Left lung (tissue), 10 donors: Measurements from ENCODE around the gene MYH7B. TPM values are rescaled to one million over a fixed set of nuclear protein-coding genes. Genes with fewer than 3 reads are reported as not detected.

Source experiments
- ATAC-seq: fragments of 200-7000 bp; cut with Tn5 transposase; one replicate; pipeline ENCODE4 v1.9.1; 2020; ENCODE audit warnings: moderate library complexity
- DNase-seq, 4 donors: peaks; one replicate each; pipeline ENCODE4 v3.0.0-alpha.2; 2013 to 2020
- H3K27ac ChIP-seq, 2 donors: fragments of 200-600 bp; sonication (generic) in 1 of 2; one replicate each; pipeline versions ENCODE4 v1.5.0 to v1.8.0; 2020 to 2021
- H3K27me3 ChIP-seq, 2 donors: fragments of 200-600 bp; sonication (generic) in 1 of 2; one replicate each; pipeline versions ENCODE4 v1.5.0 to v1.8.0; 2020 to 2021
- H3K36me3 ChIP-seq, 2 donors: fragments of 200-600 bp; sonication (generic) in 1 of 2; one replicate each; pipeline versions ENCODE4 v1.5.0 to v1.8.0; 2020 to 2021
- H3K4me1 ChIP-seq, 2 donors: fragments of 200-600 bp; one replicate each; pipeline ENCODE4 v1.8.0; 2021
- H3K4me3 ChIP-seq, 2 donors: fragments of 200-600 bp; sonication (generic) in 1 of 2; one replicate each; pipeline versions ENCODE4 v1.5.0 to v1.8.0; 2020 to 2021; ENCODE audit warnings: mild to moderate bottlenecking in 1 of 2
- H3K9me3 ChIP-seq, 2 donors: fragments of 200-600 bp; sonication (generic) in 1 of 2; one replicate each; pipeline versions ENCODE4 v1.5.0 to v1.8.0; 2020 to 2021
- intact Hi-C, 2 donors: fragments of 100-400 bp; cut with DNase I; formaldehyde crosslinking; loops; one replicate each; pipeline versions ENCODE4 v1.11.2 to v1.14.2; 2022
- polyA plus RNA-seq, 6 donors: library from polyadenylated mRNA; unstranded; fragments of 120-200 nt; gene quantifications; one replicate each; pipeline ENCODE4 v1.2.1, GENCODE V29; 2013; ENCODE audit not compliant: insufficient read length in 6 of 6
- total RNA-seq, 2 donors: library from RNA; stranded (reverse); fragmentation: NEBNext Ultra II Directional; extraction: Animal tissue kit (Norgen Biotek cat#: 25700); gene quantifications; one replicate each; pipeline ENCODE4 v1.2.1, GENCODE V29; 2021
- TF ChIP-seq, protein P1 (sequence below), 2 donors: fragments of 200-600 bp; sonication (generic) in 1 of 2; IDR thresholded peaks; one replicate each; pipeline versions ENCODE4 v1.5.0 to v1.8.0; 2021; ENCODE audit warnings: antibody characterized with exemption in 2 of 2
- donor health status: DM: no; HTN: yes; CAD: no.
- donor health status: DM: no; HTN: no; CAD: no.

The MYH7B gene
- total and polyA plus RNA-seq, 8 donors: 0.34 to 2.7 (median 2.0) TPM

DNA sequence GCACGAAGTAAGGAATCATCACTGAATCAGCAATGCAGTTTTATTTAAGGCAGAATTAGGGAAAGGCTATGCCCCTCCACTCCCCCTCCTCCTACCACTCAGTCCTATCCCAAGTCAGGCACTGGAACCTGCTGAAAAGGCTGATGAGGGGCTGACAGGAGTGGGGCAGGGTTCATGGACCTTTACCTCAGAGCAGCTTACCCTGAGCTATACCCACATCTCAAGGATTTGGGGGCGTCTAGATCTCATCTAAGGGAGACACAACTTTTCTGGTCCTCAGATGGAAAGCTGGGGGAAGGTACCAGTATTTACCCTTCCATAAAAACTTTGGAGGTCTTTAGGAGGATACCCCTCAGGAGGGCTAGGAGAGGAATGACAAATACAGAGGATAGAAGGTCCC is 27.3 kb upstream of the MYH7B start:
- ATAC-seq (no peak), DNase-seq (no peak)
- H3K4me3 ChIP-seq: no peak overlapping the region
- TF ChIP-seq, protein P1, sequence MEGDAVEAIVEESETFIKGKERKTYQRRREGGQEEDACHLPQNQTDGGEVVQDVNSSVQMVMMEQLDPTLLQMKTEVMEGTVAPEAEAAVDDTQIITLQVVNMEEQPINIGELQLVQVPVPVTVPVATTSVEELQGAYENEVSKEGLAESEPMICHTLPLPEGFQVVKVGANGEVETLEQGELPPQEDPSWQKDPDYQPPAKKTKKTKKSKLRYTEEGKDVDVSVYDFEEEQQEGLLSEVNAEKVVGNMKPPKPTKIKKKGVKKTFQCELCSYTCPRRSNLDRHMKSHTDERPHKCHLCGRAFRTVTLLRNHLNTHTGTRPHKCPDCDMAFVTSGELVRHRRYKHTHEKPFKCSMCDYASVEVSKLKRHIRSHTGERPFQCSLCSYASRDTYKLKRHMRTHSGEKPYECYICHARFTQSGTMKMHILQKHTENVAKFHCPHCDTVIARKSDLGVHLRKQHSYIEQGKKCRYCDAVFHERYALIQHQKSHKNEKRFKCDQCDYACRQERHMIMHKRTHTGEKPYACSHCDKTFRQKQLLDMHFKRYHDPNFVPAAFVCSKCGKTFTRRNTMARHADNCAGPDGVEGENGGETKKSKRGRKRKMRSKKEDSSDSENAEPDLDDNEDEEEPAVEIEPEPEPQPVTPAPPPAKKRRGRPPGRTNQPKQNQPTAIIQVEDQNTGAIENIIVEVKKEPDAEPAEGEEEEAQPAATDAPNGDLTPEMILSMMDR (IDR thresholded peaks at IDR 0.05): no peak
- H3K27ac ChIP-seq: no peak overlapping the region
- H3K36me3 ChIP-seq: peaks cover 0 to 94% of the 10 kb centered on the region in 2 donors
- H3K9me3 ChIP-seq: no peaks in the 10 kb centered on the region
- intact Hi-C loops: no loop called here
- H3K4me1 ChIP-seq: peaks cover 0 to under 1% of the 10 kb centered on the region in 2 donors
- no peaks in the 10 kb centered on the region for H3K27me3 ChIP-seq

DNA sequence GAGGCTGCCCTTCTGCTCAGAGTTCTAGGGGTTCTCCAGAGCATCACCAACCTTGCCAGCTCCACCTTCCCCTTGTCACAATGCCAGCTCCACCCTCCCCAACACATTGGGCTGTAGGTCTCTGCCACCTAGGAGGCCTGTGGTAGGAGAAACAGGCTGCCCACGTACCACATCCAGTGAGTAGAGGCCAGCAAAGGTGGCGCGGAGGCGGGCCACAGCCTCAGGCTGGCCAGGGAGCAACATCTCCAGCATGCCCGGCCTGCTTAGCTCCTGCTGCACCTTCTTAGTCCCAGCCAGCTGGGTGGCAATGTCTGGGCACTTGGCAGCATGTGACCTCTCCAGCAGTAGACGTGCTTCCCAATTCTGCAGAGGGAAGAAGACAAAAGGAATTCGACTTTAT is 23.9 kb upstream of the MYH7B start:
- Histone ChIP-seq H3K36me3 (peaks cover 0 to 91% of the 10 kb centered on the region in 2 donors), H3K9me3 (no peaks in the 10 kb centered on the region), H3K4me3 (no peak overlapping the region), H3K27me3 (no peaks in the 10 kb centered on the region), H3K4me1 (no peaks in the 10 kb centered on the region), H3K27ac (no peak overlapping the region)
- ATAC-seq (no peak), DNase-seq (no peak)
- intact Hi-C loops: no loop called here
- TF ChIP-seq, protein P1 (IDR thresholded peaks at IDR 0.05): no peak

DNA sequence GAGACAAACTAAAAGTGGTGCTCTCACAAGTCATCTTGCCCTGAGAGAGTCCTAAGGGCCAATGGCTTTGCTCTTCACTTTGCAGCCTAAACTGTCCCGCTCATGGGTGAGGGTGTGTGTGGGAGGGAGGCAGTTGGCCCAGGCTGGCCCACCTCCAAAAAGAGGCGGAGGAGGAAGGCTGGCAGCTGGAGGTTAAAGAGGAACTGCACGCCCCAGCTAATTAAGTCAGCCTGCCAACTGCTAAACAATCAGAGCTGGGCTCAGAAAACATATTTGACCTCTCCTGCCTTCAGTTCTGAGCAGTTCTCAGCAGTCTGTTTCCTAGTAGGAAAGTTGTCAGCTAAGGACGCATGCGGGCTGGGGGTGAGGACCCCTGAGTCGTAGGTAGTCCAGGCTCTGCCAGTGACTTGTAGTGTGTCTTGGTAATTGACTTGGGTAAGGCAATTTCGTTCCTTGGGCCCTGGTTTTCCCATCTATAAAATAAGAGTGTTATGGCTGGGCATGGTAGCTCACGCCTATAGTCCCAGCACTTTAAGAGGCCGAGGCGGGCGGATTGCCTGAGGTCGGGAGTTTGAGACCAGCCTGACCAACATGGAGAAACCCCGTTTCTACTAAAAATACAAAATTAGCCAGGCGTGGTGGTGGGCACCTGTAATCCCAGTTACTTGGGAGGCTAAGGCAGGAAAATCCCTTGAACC is 17.1 kb upstream of the MYH7B start:
- intact Hi-C loops: no loop called here
- DNase-seq (peak in 1 of 4 donors; percentile 76), ATAC-seq (peak; percentile 74)
- peak overlapping the region in 1 of 2 donors; percentile 45 for H3K27ac ChIP-seq
- H3K27me3 ChIP-seq: no peaks in the 10 kb centered on the region
- H3K4me3 ChIP-seq: no peak overlapping the region
- H3K4me1 ChIP-seq: peaks cover 0 to 22% of the 10 kb centered on the region in 2 donors
- H3K9me3 ChIP-seq: no peaks in the 10 kb centered on the region
- H3K36me3 ChIP-seq: peaks cover 0 to 80% of the 10 kb centered on the region in 2 donors
- TF ChIP-seq, protein P1 (IDR thresholded peaks at IDR 0.05): no peak

DNA sequence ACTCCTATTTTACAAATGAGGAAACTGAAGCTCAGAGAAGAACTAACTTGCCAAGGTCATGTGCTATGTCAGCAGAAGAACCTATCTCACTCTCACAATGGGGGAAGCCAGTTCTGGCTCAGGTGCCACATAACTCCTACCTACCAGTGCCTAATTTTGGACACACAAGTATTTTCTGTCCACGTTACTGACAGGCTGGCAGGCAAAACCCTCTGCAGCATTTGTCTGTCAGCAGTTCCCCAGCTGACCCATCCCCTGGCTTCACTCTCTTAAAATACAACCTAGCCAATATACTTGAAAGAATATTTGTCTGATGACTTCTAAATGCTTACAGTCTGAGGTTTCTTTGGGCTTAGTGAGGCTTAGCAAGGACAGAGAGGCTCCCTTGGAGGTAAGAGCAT is 15.6 kb upstream of the MYH7B start:
- Histone ChIP-seq H3K4me1 (peaks cover 0 to 22% of the 10 kb centered on the region in 2 donors), H3K9me3 (no peaks in the 10 kb centered on the region), H3K27me3 (no peaks in the 10 kb centered on the region), H3K4me3 (no peak overlapping the region), H3K27ac (no peak overlapping the region), H3K36me3 (peaks cover 0 to 83% of the 10 kb centered on the region in 2 donors)
- intact Hi-C loops: no loop called here
- TF ChIP-seq, protein P1 (IDR thresholded peaks at IDR 0.05): no peak
- DNase-seq (no peak), ATAC-seq (no peak)

DNA sequence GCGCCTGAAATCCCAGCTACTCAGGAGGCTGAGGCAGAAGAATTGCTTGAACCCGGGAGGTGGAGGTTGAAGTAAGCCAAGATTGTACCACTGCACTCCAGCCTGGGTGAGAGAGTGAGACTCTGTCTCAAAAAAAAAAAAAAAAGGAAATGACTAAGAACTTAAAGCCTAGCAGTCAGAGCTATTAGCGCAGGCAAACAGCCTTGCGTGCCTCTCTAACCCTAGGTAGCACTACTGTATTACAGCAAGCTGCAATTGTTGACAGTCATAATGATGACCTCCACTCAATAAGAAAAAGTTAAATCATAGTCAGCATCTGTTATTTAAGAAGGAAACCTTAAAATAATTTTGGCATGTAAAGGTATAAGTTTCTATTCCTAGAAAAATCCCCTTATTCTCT is 14.4 kb upstream of the MYH7B start:
- intact Hi-C loops: no loop called here
- DNase-seq (no peak), ATAC-seq (no peak)
- peaks cover 0 to 83% of the 10 kb centered on the region in 2 donors for H3K36me3 ChIP-seq
- peaks cover 0 to 22% of the 10 kb centered on the region in 2 donors for H3K4me1 ChIP-seq
- H3K4me3 ChIP-seq: no peak overlapping the region
- H3K27ac ChIP-seq: no peak overlapping the region
- no peaks in the 10 kb centered on the region for H3K27me3 ChIP-seq
- H3K9me3 ChIP-seq: no peaks in the 10 kb centered on the region
- TF ChIP-seq, protein P1 (IDR thresholded peaks at IDR 0.05): no peak
